Measurements from ENCODE around the gene ZMIZ1. TPM values are rescaled to one million over a fixed set of nuclear protein-coding genes. Genes with fewer than 3 reads are reported as not detected.

Gene ZMIZ1
- total and polyA plus RNA-seq, 2 donors (not counting 1 experiment from before 2014, with no cell fraction given): 6.3 to 30.6 TPM

DNA sequence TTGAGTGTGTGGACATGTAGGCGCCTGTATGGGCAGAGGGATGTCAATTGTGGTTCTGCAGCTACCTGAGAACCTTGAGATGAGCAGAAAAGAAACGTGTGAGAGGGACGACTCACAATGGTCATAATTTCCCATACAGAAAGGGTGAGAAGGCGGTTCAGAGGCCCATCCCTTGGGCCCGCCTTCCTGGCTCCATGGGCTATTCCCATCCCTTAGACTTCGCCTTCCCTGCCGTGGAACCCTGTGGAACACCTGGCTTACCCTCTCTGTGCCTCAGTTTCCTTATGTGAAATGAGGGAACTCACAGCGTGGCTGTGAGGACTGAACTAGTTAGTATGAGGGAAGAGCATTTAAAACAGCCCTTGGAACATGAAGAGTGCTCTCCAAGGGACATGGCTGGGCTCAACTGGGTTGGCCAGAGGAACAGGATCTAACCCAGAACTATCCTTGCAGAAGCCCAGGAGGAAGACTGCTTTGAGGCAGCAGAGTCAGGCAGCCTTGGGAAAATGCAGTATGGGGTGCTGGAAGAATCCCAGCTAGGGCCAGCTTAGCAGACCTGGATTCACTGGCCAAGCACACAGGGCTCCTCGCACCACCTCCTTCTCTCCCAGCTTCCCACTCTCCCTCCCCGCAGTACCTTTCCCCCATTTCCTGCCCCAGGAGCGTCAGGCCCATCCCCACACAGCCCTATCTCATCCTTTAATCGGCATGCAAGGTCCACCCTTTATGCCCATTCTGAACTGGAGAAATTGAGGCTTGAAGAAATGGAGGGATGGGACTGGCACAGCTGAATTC lies 11.1 kb upstream of the ZMIZ1 start:
- Histone ChIP-seq H3K4me3 (replicated peaks in 1 of 4; ENCODE audit: control extremely low read depth in 1 of 4, insufficient read depth in 1 of 4, low read depth in 3 of 4, low read length in 4 of 4) (no peak overlapping the region), H3K27me3 (ENCODE audit: control insufficient read depth, insufficient read depth, low read length) (peaks cover 6% of the 10 kb centered on the region), H3K79me2 (ENCODE audit: control insufficient read depth, insufficient read depth, low read length) (no peaks in the 10 kb centered on the region), H3K9me3 (ENCODE audit: control insufficient read depth, insufficient read depth, low read depth, low read length) (no peaks in the 10 kb centered on the region), H2AFZ (ENCODE audit: low read length) (no peak overlapping the region), H3K36me3 (ENCODE audit: control insufficient read depth, insufficient read depth, low read length) (no peaks in the 10 kb centered on the region), H3K4me2 (ENCODE audit: extremely low read depth, insufficient read depth, low read length) (no peak overlapping the region), H3K9ac (ENCODE audit: insufficient read depth, low read length) (no peak overlapping the region), H3K4me1 (ENCODE audit: control insufficient read depth, extremely low read depth, insufficient read depth, low read length) (no peaks in the 10 kb centered on the region), H3K27ac (ENCODE audit: insufficient read depth, low read length) (no peak overlapping the region), H4K20me1 (ENCODE audit: control insufficient read depth, extremely low read depth, insufficient read depth, low read length) (no peaks in the 10 kb centered on the region)
- no peak for TF ChIP-seq EZH2 (IDR thresholded peaks at IDR 0.05; ENCODE audit: low read length, missing control alignments)
- TF ChIP-seq, protein P1, sequence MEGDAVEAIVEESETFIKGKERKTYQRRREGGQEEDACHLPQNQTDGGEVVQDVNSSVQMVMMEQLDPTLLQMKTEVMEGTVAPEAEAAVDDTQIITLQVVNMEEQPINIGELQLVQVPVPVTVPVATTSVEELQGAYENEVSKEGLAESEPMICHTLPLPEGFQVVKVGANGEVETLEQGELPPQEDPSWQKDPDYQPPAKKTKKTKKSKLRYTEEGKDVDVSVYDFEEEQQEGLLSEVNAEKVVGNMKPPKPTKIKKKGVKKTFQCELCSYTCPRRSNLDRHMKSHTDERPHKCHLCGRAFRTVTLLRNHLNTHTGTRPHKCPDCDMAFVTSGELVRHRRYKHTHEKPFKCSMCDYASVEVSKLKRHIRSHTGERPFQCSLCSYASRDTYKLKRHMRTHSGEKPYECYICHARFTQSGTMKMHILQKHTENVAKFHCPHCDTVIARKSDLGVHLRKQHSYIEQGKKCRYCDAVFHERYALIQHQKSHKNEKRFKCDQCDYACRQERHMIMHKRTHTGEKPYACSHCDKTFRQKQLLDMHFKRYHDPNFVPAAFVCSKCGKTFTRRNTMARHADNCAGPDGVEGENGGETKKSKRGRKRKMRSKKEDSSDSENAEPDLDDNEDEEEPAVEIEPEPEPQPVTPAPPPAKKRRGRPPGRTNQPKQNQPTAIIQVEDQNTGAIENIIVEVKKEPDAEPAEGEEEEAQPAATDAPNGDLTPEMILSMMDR (conservative IDR thresholded peaks at IDR 0.05 in 1 of 2, IDR thresholded peaks at IDR 0.05 in 1 of 2; ENCODE audit: low read depth in 1 of 2, low read length in 2 of 2): no peak
- DNase-seq (ENCODE audit: low read depth in 2 of 2): no peak

- no peak overlapping the region for H3K9ac ChIP-seq (ENCODE audit: insufficient read depth, low read length)
- no peaks in the 10 kb centered on the region for H3K4me1 ChIP-seq (ENCODE audit: control insufficient read depth, extremely low read depth, insufficient read depth, low read length)
- no peak overlapping the region for H3K4me3 ChIP-seq (replicated peaks in 1 of 4; ENCODE audit: control extremely low read depth in 1 of 4, insufficient read depth in 1 of 4, low read depth in 3 of 4, low read length in 4 of 4)
- DNase-seq (ENCODE audit: low read depth in 2 of 2): no peak
- H3K27ac ChIP-seq (ENCODE audit: insufficient read depth, low read length): no peak overlapping the region
- no peaks in the 10 kb centered on the region for H3K36me3 ChIP-seq (ENCODE audit: control insufficient read depth, insufficient read depth, low read length)
- H3K79me2 ChIP-seq (ENCODE audit: control insufficient read depth, insufficient read depth, low read length): no peaks in the 10 kb centered on the region
- no peaks in the 10 kb centered on the region for H4K20me1 ChIP-seq (ENCODE audit: control insufficient read depth, extremely low read depth, insufficient read depth, low read length)
- H3K27me3 ChIP-seq (ENCODE audit: control insufficient read depth, insufficient read depth, low read length): peaks cover 6% of the 10 kb centered on the region
- no peaks in the 10 kb centered on the region for H3K9me3 ChIP-seq (ENCODE audit: control insufficient read depth, insufficient read depth, low read depth, low read length)
- no peak overlapping the region for H2AFZ ChIP-seq (ENCODE audit: low read length)
- no peak for TF ChIP-seq EZH2 (IDR thresholded peaks at IDR 0.05; ENCODE audit: low read length, missing control alignments)
- TF ChIP-seq, protein P1 (conservative IDR thresholded peaks at IDR 0.05 in 1 of 2, IDR thresholded peaks at IDR 0.05 in 1 of 2; ENCODE audit: low read depth in 1 of 2, low read length in 2 of 2): no peak
- H3K4me2 ChIP-seq (ENCODE audit: extremely low read depth, insufficient read depth, low read length): no peak overlapping the region
Measured at GRCh38 chr10:79058899-79059841, 9.6 kb upstream of the ZMIZ1 start.

DNA sequence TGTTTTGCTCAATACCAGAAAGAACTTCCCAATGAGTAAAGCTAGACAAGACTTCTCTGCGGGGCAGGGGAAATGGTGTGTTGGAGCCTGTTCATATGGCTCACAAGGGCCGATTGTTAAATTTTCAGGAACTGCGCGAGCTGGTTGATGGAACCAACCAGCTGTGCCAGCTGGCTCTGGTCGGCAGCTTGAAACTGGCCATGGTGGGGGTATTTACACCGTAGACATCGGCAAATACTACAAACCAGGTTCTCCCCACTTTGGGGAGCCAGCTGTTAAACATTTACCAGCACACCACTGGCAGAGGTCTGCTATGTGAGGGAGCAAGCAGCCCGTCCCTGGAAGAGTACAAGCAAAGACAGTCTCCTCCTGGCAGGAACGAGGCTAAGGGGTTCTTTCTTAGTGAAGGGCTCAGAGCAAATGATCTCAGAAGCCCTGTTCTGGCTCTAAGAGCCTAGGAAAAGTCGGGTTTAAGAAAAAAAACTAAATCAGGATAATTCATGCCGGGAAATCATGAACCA lies 8.8 kb upstream of the ZMIZ1 start:
- no peaks in the 10 kb centered on the region for H3K36me3 ChIP-seq (ENCODE audit: control insufficient read depth, insufficient read depth, low read length)
- no peak for DNase-seq (ENCODE audit: low read depth in 2 of 2)

More for the DNA sequence above, 8.8 kb upstream of the ZMIZ1 start:
- Histone ChIP-seq H3K9me3 (ENCODE audit: control insufficient read depth, insufficient read depth, low read depth, low read length) (no peaks in the 10 kb centered on the region), H3K79me2 (ENCODE audit: control insufficient read depth, insufficient read depth, low read length) (no peaks in the 10 kb centered on the region), H4K20me1 (ENCODE audit: control insufficient read depth, extremely low read depth, insufficient read depth, low read length) (no peaks in the 10 kb centered on the region), H3K27me3 (ENCODE audit: control insufficient read depth, insufficient read depth, low read length) (peaks cover 6% of the 10 kb centered on the region), H3K9ac (ENCODE audit: insufficient read depth, low read length) (no peak overlapping the region), H3K4me2 (ENCODE audit: extremely low read depth, insufficient read depth, low read length) (no peak overlapping the region), H3K27ac (ENCODE audit: insufficient read depth, low read length) (no peak overlapping the region), H3K4me3 (replicated peaks in 1 of 4; ENCODE audit: control extremely low read depth in 1 of 4, insufficient read depth in 1 of 4, low read depth in 3 of 4, low read length in 4 of 4) (no peak overlapping the region), H2AFZ (ENCODE audit: low read length) (no peak overlapping the region), H3K4me1 (ENCODE audit: control insufficient read depth, extremely low read depth, insufficient read depth, low read length) (no peaks in the 10 kb centered on the region)
- no peak for TF ChIP-seq EZH2 (IDR thresholded peaks at IDR 0.05; ENCODE audit: low read length, missing control alignments)
- TF ChIP-seq, protein P1 (conservative IDR thresholded peaks at IDR 0.05 in 1 of 2, IDR thresholded peaks at IDR 0.05 in 1 of 2; ENCODE audit: low read depth in 1 of 2, low read length in 2 of 2): no peak

All from fibroblast of lung (primary cell).